Stimulated activated CD8-positive, alpha-beta memory T cell treated with anti-CD3 and anti-CD28 coated beads, Interleukin-12 subunit alpha, Interleukin-12 subunit beta, amount 100 ng/mL, for 24 hours (primary cell): Measurements from ENCODE around the gene VWA1.
"Not testable (repeated sequence)": the region's sequence is repeated elsewhere in the genome, so short reads cannot be mapped to it uniquely, and the experiment has no call there.

ENCODE experiments used
- DNase-seq: peaks from one replicate; pipeline ENCODE4 v3.0.0-alpha.2; 2020; ENCODE audit errors: extremely low read depth

VWA1 gene

DNA sequence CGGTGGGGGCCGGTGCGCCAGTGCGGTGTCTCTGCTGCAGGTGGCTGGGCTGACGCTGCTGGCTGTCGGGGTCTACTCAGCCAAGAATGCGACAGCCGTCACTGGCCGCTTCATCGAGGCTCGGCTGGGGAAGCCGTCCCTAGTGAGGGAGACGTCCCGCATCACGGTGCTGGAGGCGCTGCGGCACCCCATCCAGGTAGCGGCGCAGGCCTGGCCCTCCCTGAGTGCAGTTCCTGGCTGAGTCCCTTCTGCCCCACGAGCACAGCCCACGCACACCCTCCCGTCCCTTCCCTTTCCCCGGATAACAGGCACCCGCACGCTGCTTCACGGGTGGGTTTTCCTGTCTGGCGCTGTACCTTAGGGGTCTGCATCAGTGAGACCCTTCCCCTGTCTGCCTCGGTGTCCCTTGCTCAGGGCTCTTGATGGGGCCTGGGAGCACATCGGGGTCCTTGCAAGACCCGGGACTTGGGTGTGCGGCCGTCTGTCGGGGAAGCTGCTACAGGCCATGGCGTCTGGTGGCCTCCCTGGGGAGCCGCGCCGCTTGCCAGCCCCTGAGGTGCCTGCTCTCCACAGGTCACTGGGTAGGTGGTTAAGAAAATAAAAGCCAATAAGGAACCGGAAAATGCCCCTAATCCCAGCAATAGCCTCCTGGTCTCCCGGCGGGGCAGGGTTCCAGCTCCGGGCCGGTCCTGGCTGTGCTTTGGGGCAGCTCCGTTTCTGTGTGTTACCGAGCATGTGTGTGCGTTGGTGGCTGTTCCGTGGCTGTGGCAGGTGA lies 49.7 kb downstream of the VWA1 start:
- DNase-seq = not testable (repeated sequence)

DNA sequence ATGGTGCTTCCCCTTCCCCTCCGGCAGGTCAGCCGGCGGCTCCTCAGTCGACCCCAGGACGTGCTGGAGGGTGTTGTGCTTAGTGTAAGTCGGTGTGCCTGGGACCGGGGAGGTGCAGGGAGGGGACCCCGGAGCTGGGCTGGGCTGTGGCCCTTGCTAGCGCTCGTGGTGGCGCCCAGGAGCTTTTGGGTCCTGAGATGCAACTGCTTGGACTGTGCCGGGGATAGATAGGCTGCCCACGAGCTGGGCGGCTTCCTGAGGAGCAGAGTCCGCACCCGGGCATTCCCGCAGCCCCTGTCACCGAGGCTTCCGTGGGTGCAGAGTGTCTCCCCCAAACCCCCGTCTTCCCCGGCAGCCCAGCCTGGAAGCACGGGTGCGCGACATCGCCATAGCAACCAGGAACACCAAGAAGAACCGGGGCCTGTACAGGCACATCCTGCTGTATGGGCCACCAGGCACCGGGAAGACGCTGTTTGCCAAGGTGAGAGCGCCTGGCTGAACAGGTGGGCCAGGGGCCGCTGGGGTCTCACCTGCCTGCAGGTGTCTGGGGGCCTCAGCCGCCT lies 50.3 kb downstream of the VWA1 start:
- not testable (repeated sequence) for DNase-seq

DNA sequence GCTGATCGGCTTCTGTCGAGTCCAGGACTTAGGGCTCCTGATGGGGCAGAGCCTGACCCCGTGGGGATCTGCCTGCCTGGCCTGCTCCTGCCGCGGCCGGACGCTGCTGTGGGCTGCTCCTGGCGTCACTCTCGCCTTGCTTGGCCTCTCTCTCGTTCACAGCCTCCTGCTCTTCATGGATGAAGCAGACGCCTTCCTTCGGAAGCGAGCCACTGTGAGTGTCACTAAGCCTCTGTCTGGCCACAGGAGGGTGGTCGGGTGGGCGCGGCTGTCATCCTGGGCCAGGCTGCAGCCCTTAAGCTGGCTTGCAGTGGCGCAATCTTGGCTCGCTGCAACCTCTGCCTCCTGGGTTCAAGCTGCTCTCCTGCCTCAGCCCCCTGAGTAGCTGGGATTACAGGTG lies 52.2 kb downstream of the VWA1 start:
- no peak for DNase-seq

DNA sequence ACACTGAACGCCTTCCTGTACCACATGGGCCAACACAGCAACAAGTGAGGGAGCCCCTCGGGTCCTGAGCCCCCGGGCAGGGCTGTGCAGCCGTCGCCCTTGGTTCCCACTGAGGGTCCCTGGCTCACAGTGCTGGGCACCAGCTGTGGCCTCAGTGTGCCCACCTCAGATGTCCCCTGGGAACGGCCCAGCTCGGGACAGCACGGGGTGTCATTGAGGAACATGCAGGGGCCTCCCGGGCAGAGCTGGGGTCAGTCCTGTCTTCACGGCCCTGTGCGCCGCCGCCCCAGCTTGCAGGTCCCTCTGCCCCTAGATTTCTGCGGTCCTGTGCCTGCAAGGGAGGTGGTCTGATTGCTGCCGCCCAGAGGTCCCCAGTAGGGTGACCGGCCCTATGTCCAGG lies 53.7 kb downstream of the VWA1 start:
- DNase-seq = no peak

DNA sequence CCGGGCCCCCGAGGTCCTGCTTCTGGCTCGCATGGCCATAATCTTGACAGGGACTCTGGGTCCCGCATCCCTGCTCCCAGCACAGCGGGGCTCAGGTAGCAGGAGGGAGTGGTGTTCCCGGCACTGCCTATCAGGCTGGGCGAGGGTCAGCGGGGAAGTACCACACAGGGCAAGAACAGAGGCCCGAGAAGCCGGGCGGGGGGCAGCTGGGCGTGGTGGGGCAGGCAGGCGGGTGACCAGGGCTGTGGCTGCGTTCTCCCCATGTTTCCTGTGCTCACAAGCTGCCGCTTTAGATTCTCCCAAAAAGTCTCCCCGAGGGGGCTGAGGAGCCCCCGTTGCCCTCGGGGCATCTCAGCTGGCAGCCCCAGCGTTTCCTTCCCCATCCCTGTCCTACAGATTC lies 54.4 kb downstream of the VWA1 start:
- no peak for DNase-seq

DNA sequence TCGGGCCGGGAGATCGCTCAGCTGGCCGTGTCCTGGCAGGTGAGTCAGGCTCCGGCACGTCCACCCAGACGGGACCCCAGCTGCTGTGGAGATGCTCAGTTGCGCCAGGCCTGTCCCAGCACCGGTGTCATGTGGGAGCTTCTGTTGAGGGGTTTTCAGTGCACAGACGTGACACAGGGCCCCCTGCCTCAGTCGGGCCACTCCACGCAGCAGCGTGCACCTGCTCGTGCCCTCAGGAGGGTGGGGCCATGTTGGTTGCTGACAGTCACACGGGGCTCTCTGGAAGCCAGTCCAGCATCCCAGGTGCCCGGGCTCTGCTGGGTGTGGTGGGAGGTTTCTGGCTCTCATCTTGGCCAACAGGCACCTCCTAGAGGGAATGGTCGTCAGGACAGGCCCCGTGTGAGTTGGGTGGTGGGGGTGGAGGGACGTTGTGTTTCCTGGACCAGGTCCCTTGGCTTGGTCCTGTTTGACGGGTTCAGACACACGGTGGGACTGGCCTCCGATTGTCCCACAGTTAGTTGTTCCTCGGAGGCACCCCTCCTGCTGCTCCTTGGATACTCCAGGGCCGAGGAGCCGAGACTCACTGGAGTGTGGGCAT lies 55.2 kb downstream of the VWA1 start:
- no peak for DNase-seq

DNA sequence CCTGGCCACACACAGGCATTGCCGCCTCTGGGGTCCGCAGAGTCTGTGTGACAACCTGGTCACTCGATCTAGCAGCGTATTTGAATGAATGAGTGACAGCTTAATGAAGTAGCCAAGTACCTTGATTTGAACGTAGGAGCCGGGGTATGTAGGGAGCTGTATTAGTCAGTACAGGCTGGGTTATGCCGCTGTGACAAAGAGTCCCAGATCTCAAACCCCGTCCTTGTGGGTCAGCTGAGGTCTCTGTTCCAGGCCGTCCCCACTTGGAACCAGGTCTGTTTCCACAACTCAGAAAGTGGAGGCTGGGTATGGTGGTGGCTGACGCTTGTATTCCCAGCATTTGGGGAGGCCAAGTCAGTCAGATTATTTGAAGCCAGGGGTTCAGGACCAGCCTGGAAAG lies 56.1 kb downstream of the VWA1 start:
- no peak for DNase-seq
